ELR (cell line): ENCODE data around the gene CACTIN.
"Not testable (repeated sequence)": the region's sequence is repeated elsewhere in the genome, so short reads cannot be mapped to it uniquely, and the experiment has no call there.

Experiments used
- DNase-seq: peaks from one replicate; pipeline ENCODE4 v3.0.0-alpha.2; 2015; ENCODE audit warnings: low read depth

Gene CACTIN

DNA sequence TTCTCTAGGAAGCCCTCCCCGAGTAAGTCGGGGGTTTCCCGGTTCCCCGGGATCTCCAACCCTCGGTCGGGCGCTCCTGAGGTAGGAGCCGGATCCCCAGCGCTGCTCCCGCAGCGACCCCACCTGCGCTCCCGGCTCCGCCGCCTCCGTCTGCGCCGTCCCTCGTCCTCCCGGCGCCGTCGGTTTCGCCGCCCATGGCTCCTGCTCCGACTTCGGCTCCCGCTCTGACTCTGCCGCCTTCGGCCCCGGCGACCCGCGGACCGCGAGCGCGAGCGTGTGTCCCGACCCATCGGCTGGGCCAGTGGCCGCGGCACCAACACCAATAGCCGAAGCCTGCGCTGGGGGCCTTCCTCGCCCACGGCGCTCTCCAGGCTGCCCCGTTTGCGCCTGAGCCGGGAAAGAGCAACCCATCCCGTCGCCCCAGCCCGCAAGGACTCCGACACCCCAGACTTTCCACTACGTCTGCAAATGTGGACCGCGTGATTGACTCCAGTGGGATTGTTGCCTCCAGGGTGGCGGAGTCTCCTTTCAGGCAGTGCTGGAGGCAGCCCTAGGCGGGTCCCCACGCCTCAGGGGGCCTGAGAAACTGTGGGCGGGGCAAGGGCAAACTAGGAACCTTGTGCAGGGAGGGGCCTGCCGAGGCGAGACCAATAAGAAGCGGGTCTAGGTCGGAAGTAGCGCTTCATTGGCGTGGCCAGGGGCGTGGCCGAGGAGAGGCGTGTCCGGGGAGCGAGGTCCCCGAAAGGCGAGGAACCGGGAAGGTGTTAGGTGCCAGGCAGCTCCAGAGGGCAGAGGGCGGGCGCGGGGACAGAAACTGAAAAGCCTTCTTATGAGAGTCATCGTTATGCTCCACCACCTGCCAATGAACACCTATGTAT is at the start of gene CACTIN:
Gene CACTIN, minus strand, starts transcription at position 318 of the 878 bp plus-strand sequence. Its CDS starts 28 bp downstream, at position 290.
- peak; percentile 100 for DNase-seq

- no peak for DNase-seq
These were observed 48.4 kb upstream of the CACTIN start for GRCh38 chr19:3674784-3675543.

- DNase-seq, result no peak
These were observed 47.2 kb upstream of the CACTIN start for GRCh38 chr19:3673506-3674439.

- DNase-seq, result no peak
These were observed 46.4 kb upstream of the CACTIN start for GRCh38 chr19:3672993-3673392.

GRCh38 chr19:3672575-3672948 is 46.0 kb upstream of the CACTIN start:
- DNase-seq, result no peak

DNA sequence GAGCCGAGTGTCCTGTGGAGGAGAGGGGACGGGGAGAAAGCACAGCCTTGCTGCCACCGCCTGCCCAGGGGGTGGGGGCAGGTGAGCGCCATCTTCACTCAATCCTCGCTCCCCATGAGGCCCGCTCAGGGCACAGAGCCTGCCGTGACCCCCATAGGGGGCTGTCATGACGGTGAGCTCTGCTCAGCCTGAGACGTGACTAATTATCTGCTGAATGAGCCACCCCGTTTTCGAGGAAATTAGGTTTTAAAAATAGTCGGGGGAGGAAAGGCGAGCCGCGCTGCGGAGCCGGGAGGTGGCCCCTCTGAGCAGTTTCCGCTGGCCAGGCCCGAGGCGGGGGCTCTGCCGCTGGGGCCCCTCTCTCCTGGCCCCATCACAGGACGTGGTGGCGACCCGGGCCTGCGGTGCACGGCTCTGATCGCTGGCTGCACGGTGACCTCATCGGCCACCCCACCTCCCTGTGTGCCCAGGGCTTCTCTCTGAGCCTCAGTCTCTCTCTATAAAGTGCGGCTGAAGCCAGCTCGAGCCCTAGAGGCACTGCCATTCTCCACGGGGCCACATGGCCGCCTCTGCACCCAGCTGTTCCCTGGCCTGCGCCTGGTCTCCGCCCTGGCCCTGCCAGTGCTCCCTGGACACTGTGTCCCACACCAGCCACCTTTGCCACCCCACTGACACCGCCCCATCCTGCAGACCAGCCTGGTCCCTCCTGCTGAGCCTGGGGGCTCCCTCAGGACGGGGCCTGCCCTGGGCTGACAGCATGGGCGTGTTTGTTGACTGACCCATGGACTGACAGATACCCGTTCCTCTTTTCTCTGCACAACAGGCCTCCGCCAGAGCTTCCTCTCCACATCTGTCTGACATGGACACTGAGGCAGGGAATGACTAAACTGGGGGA is 45.3 kb upstream of the CACTIN start:
- peak; percentile 66 for DNase-seq

GRCh38 chr19:3670796-3671679 is 44.4 kb upstream of the CACTIN start:
- peak; percentile 73 for DNase-seq

- DNase-seq, result peak; percentile 88
These were observed 43.6 kb upstream of the CACTIN start for GRCh38 chr19:3669947-3670795.

DNA sequence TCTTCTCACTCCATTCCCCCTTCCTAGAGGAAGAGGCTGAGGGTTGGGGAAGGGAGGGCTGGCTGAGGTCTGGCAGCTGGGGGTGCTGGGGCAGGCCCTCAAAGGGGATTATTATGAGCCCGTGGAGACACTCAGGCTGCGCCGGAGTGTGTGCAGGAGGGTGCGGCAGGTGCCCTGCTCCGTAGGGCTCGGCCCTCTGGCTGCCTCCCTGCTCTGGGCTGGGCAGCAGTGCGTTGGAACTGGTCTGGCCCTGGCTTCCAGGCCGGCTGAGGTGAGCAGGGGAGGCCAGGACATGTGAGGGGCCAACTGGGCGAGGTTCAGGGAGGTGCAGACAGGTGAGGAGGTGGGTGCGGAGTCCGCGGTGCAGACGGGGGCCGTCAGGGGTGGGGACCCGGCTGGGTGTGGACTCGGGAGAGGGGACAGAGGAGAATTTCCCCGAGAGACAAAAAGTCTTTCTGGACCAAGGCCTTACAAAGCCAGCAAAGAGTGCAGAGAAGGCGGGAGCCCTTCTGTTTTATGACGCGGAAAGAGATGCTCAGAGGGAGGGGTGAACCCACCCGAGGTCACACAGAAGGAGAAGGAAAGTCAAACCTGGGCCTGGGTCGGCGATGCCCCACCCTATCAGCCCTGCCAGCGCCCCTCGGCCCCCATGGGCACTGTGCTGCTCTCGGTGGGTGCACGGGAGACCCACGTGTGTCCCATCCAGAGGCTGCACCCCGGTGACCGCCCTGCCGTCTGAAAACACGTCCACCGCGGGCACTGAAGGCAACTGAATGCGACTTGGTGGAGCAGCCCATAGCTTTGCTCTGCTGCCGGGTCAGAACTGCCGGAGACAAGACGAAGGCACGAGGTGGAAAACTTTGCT is 42.7 kb upstream of the CACTIN start:
- no peak for DNase-seq

GRCh38 chr19:3668331-3669081 is 41.9 kb upstream of the CACTIN start:
- DNase-seq, result peak; percentile 18

GRCh38 chr19:3667766-3668165 is 41.2 kb upstream of the CACTIN start:
- no peak for DNase-seq

DNA sequence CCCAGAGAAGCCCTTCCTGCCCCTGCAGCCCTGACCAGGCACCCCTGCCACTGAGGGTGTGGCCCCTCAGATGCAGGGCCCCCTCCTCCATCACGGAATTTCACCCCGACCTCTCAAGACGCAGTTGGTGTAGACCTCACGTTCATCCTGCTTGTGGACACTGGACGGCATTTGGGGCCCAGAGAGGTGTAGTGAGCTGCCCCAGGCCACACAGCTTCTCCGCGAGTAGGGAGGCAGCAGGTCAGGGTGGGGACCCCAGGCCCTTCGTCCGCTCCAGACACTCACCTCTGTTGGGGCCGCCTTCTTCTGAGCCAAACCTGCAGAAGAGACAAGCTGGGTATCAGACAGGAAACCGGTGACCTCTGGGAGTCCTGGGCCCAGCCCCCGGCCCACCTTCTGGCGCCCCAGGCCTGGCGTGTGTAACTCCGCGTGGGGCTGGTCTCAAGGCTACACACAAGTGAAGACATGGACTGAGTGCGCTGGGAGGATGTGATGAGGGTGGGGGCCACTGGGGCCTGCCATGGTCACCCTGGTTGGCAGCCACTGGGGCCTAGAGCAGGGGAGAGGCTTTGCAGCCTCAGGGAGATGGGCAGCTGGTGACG is 40.5 kb upstream of the CACTIN start:
- no peak for DNase-seq

GRCh38 chr19:3666545-3666856 is 39.9 kb upstream of the CACTIN start:
- not testable (repeated sequence) for DNase-seq

DNA sequence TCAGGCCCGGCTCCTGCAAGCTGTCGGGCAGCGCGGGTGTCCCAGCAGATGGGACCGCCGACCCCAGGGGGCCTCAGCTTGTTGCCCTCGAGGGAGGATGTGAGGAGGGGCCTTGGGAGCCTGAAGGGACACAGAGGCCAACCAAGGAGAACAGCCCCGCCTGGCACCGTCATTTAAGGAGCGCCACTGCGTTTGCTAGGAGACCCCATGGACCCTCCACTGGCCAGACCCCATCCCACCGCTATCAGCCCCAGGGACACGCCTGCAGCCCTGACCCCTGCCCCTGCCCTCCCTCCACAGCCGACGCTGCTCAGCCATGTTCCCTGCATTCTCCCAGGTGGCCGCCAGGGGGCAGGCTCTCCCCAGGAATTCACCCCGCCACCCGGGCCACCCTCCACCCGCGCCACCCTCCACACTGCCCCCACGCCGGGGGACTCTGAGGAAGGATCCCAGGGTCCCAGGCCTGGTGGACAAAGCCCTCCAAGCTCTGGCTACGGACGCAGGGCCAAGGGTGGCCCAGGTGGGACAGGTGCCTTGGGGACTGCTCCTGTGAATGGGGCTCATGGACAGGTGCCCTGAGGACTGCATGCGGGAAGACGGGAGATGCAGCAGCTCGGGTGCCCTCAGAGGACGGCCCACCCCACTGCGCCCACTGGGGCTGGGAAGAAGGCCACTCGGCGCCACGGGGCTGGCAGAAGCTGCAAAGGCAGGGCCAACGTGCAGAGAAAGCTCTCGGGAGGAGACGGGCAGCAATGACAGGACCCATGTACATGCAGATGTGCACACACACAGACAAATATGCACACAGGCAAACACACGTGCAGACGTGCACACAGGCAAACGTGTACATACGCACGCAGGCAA is 39.3 kb upstream of the CACTIN start:
- peak; percentile 37 for DNase-seq

DNA sequence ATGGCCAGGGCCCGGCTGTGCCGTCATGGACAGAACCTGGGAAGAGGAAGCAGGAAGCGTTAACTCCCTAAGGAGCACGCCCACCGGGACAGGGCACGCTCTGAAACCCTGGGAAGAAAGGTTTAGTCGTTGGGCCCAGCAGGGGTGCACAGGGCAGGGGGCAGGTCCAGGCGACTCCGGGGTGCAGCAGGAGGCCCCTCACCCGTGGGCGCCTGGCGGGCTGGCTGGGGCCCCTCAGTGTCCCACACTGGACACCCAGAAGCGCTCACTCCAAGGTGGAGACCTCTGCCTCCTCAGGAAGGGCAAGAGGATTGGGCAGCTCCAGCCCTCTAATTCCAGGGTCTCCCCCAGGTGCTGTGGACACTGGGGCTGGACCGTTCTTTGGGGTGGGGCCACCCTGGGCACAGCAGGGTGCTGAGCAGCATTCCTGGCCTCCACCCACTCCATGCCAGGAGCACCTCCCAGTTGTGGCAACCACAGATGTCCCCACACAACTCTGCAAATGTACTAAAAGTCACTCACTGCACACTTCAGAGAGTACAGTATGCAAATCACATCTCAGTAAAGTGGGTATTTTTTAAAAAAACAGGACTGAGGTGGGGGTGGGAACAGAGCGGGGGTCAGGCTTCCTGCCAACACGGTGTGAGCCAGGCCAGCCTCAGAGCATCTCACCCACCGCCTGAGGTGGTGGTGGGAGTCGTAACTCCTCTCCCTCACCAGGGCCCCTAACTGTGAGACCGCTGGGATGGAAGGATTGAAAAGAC is 38.5 kb upstream of the CACTIN start:
- no peak for DNase-seq
